GM11168 (cell line): ENCODE data around the gene GALNT2.

Experiments
- in situ Hi-C: fragments of 300-500 bp; cut with MboI; formaldehyde crosslinking; loops from one replicate; pipeline ENCODE4 v1.12.0; 2022; ENCODE audit warnings: low sequenced_read_pairs; ENCODE audit not compliant: unreplicated experiment

The GALNT2 gene

GRCh38 chr1:230242326-230242725 is 175.3 kb downstream of the GALNT2 start:
- in situ Hi-C loops: no loop called here

GRCh38 chr1:230243146-230243545 is 176.1 kb downstream of the GALNT2 start:
- in situ Hi-C loops: no loop called here

GRCh38 chr1:230243583-230244353 is 176.7 kb downstream of the GALNT2 start:
- in situ Hi-C loops: no loop called here

- in situ Hi-C loops: no loop called here
These were observed 179.5 kb downstream of the GALNT2 start for GRCh38 chr1:230246551-230246950.

- in situ Hi-C loops: no loop called here
These were observed 181.2 kb downstream of the GALNT2 start for GRCh38 chr1:230248016-230248888.

GRCh38 chr1:230248889-230249270 is 181.8 kb downstream of the GALNT2 start:
- in situ Hi-C loops: no loop called here

- in situ Hi-C loops: no loop called here
These were observed 182.8 kb downstream of the GALNT2 start for GRCh38 chr1:230249695-230250480.

- in situ Hi-C loops: no loop called here
These were observed 183.6 kb downstream of the GALNT2 start for GRCh38 chr1:230250666-230251065.

- in situ Hi-C loops: no loop called here
These were observed 184.7 kb downstream of the GALNT2 start for GRCh38 chr1:230251644-230252191.

GRCh38 chr1:230253150-230253549 is 186.1 kb downstream of the GALNT2 start:
- in situ Hi-C loops: no loop called here

- in situ Hi-C loops: no loop called here
These were observed 187.2 kb downstream of the GALNT2 start for GRCh38 chr1:230254265-230254664.

GRCh38 chr1:230255116-230255515 is 188.1 kb downstream of the GALNT2 start:
- in situ Hi-C loops: no loop called here

- in situ Hi-C loops: no loop called here
These were observed 189.0 kb downstream of the GALNT2 start for GRCh38 chr1:230255991-230256390.

- in situ Hi-C loops: no loop called here
These were observed 189.9 kb downstream of the GALNT2 start for GRCh38 chr1:230256896-230257295.

- in situ Hi-C loops: no loop called here
These were observed 192.6 kb downstream of the GALNT2 start for GRCh38 chr1:230259621-230260020.

- in situ Hi-C loops: no loop called here
These were observed 193.8 kb downstream of the GALNT2 start for GRCh38 chr1:230260831-230261230.

GRCh38 chr1:230261928-230262650 is 195.1 kb downstream of the GALNT2 start:
- in situ Hi-C loops: no loop called here

- in situ Hi-C loops: no loop called here
These were observed 196.0 kb downstream of the GALNT2 start for GRCh38 chr1:230262867-230263567.

GRCh38 chr1:230263568-230264195 is 196.6 kb downstream of the GALNT2 start:
- in situ Hi-C loops: no loop called here
